GM12878 (cell line): ENCODE data around the gene MUC20. TPM values are rescaled to one million over a fixed set of nuclear protein-coding genes. Genes with fewer than 3 reads are reported as not detected.

Experiments used
- ATAC-seq: fragments of 200-7000 bp; cut with Tn5 transposase; 3 replicates; pipeline ENCODE4 v1.9.1; 2020; ENCODE audit warnings: mild to moderate bottlenecking, moderate library complexity
- BruUV-seq: library from RNA; stranded (reverse); fragments of 400-500 nt; replicated peaks from 2 replicates; lab custom pipeline; 2021; lab: Mats Ljungman, UMichigan
- CTCF ChIA-PET: fragments of 300-600 bp; sonication (Branson Sonifier 250); formaldehyde crosslinking; extraction: SDS; loops from one replicate; lab custom pipeline; 2021; ENCODE audit warnings: inconsistent platforms; lab: Yijun Ruan, JAX
- POLR2A ChIA-PET: fragments of 350-600 bp; formaldehyde crosslinking; extraction: SDS; loops from one replicate; lab custom pipeline; 2021; ENCODE audit warnings: inconsistent platforms; lab: Charles Lee
- RAD21 ChIA-PET: fragments of 300-600 bp; sonication (Branson Sonifier 250); formaldehyde crosslinking; loops from one replicate; lab custom pipeline; 2023; ENCODE audit warnings: antibody characterized with exemption; ENCODE audit not compliant: unreplicated experiment; lab: Charles Lee
- SMC1A ChIA-PET: fragments of 300-600 bp; sonication (Branson Sonifier 250); formaldehyde crosslinking; loops from one replicate; lab custom pipeline; 2023; ENCODE audit not compliant: unreplicated experiment, uncharacterized antibody; lab: Charles Lee
- DNase-seq: peaks from one replicate; pipeline ENCODE4 v3.0.0-alpha.2; 2011; ENCODE audit warnings: low read depth, low spot score
- FAIRE-seq: peaks from 3 replicates; lab custom pipeline; 2011; peaks lifted over from hg19 to GRCh38; lab: Jason Lieb, UNC
- H2AFZ ChIP-seq: 2 replicates; pipeline ENCODE4 v1.6.0; 2011; ENCODE audit warnings: low read depth, low read length, control low read depth; ENCODE audit not compliant: control insufficient read depth
- H3K27ac ChIP-seq: 2 replicates; pipeline ENCODE4 v1.5.1; 2011; ENCODE audit warnings: control low read depth; ENCODE audit not compliant: control insufficient read depth, insufficient read depth
- H3K27me3 ChIP-seq, 2 experiments: replicated peaks in 1 of 2; 2 replicates each; pipeline versions ENCODE4 v1.6.0 to v1.6.1; 2011; ENCODE audit warnings: low read length in 1 of 2; ENCODE audit not compliant: control insufficient read depth in 2 of 2, insufficient read depth in 2 of 2
- H3K36me3 ChIP-seq, 2 experiments: 2 replicates each; pipeline ENCODE4 v1.5.1; 2011; ENCODE audit warnings: low read length in 1 of 2; ENCODE audit not compliant: control insufficient read depth in 2 of 2, insufficient read depth in 2 of 2
- H3K4me1 ChIP-seq: 2 replicates; pipeline ENCODE4 v1.6.1; 2011; ENCODE audit warnings: mild to moderate bottlenecking, low read length, moderate library complexity, mixed read lengths; ENCODE audit not compliant: control insufficient read depth, insufficient read depth
- H3K4me2 ChIP-seq: 2 replicates; pipeline ENCODE4 v1.6.0; 2011; ENCODE audit warnings: control low read depth; ENCODE audit not compliant: control insufficient read depth, insufficient read depth
- H3K4me3 ChIP-seq: fragments of 200-600 bp; sonication (generic); 2 replicates; pipeline ENCODE4 v1.5.1; 2016
- H3K79me2 ChIP-seq: 2 replicates; pipeline ENCODE4 v1.6.0; 2011; ENCODE audit warnings: low read length; ENCODE audit not compliant: control insufficient read depth, insufficient read depth
- H3K9ac ChIP-seq: 2 replicates; pipeline ENCODE4 v1.8.0; 2011; ENCODE audit warnings: low read length, control low read depth, mixed read lengths; ENCODE audit not compliant: control insufficient read depth, insufficient read depth
- H3K9me3 ChIP-seq: replicated peaks from 3 replicates; pipeline ENCODE4 v1.5.1; 2011; ENCODE audit warnings: mild to moderate bottlenecking, low read length; ENCODE audit not compliant: control insufficient read depth, insufficient read depth
- H4K20me1 ChIP-seq: 2 replicates; pipeline ENCODE4 v1.6.0; 2011; ENCODE audit not compliant: control insufficient read depth, insufficient read depth
- EGR1 ChIP-seq, 2 experiments: IDR thresholded peaks; 1 replicate in 1 of 2; 2 replicates in 1 of 2; pipeline ENCODE4 v1.6.1; 2011 to 2012; ENCODE audit warnings: low read depth in 2 of 2, low read length in 2 of 2, borderline replicate concordance in 1 of 2, mild to moderate bottlenecking in 1 of 2, moderate library complexity in 1 of 2
- ESRRA ChIP-seq: IDR thresholded peaks from 2 replicates; pipeline ENCODE4 v1.6.1; 2012; ENCODE audit warnings: mild to moderate bottlenecking, low read length, improper control_type of control experiment
- GATAD2B ChIP-seq: fragments of 450-650 bp; conservative IDR thresholded peaks from 2 replicates; pipeline ENCODE4 v1.6.1; 2017; ENCODE audit warnings: low read depth, mild to moderate bottlenecking, moderate library complexity
- IRF5 ChIP-seq: fragments of 450-650 bp; IDR thresholded peaks from 2 replicates; pipeline ENCODE4 v1.6.1; 2017; ENCODE audit warnings: borderline replicate concordance
- MAX ChIP-seq: IDR thresholded peaks from 2 replicates; pipeline ENCODE4 v1.6.1; 2012; ENCODE audit warnings: low read depth, low read length, improper control_type of control experiment
- MEF2A ChIP-seq: IDR thresholded peaks from 2 replicates; pipeline ENCODE4 v1.6.1; 2011; ENCODE audit warnings: low read depth, mild to moderate bottlenecking, low read length, moderate library complexity; ENCODE audit not compliant: insufficient read depth
- NBN ChIP-seq: fragments of 450-650 bp; IDR thresholded peaks from 2 replicates; pipeline ENCODE4 v1.6.1; 2016
- NR2F1 ChIP-seq: fragments of 450-650 bp; conservative IDR thresholded peaks from 2 replicates; pipeline ENCODE4 v1.6.1; 2017; ENCODE audit warnings: mild to moderate bottlenecking
- PML ChIP-seq: IDR thresholded peaks from 2 replicates; pipeline ENCODE4 v1.6.1; 2012; ENCODE audit warnings: low read length, inconsistent platforms
- POLR2A ChIP-seq: IDR thresholded peaks from 2 replicates; pipeline ENCODE4 v1.6.1; 2011; ENCODE audit warnings: low read depth, mild to moderate bottlenecking, low read length
- RFX5 ChIP-seq: IDR thresholded peaks from 2 replicates; pipeline ENCODE4 v1.6.1; 2011; ENCODE audit warnings: low read depth, low read length, improper control_type of control experiment
- SIX5 ChIP-seq: IDR thresholded peaks from 2 replicates; pipeline ENCODE4 v1.6.1; 2011; ENCODE audit warnings: mild to moderate bottlenecking, low read depth, low read length, moderate library complexity; ENCODE audit not compliant: severe bottlenecking
- SKIL ChIP-seq: fragments of 450-650 bp; IDR thresholded peaks from 2 replicates; pipeline ENCODE4 v1.6.1; 2017; ENCODE audit warnings: mild to moderate bottlenecking, low read depth, inconsistent platforms; ENCODE audit not compliant: poor library complexity, severe bottlenecking
- SMAD5 ChIP-seq: IDR thresholded peaks from 2 replicates; pipeline ENCODE4 v1.6.1; 2016; ENCODE audit warnings: antibody characterized with exemption, low read depth
- SREBF1 ChIP-seq: IDR thresholded peaks from 2 replicates; pipeline ENCODE4 v1.6.1; 2012; ENCODE audit warnings: mild to moderate bottlenecking, low read length
- SREBF2 ChIP-seq: IDR thresholded peaks from 2 replicates; pipeline ENCODE4 v1.6.1; 2012; ENCODE audit warnings: mild to moderate bottlenecking, low read length
- STAT1 ChIP-seq: fragments of 450-650 bp; conservative IDR thresholded peaks from 2 replicates; pipeline ENCODE4 v1.6.1; 2014; ENCODE audit warnings: antibody characterized with exemption, mild to moderate bottlenecking
- TBL1XR1 ChIP-seq: IDR thresholded peaks from 2 replicates; pipeline ENCODE4 v1.6.1; 2012; ENCODE audit warnings: low read depth, low read length, improper control_type of control experiment
- TCF3 ChIP-seq: IDR thresholded peaks from 2 replicates; pipeline ENCODE4 v1.6.1; 2012; ENCODE audit warnings: low read depth, mild to moderate bottlenecking, low read length, borderline replicate concordance; ENCODE audit not compliant: insufficient read depth
- TCF7 ChIP-seq: IDR thresholded peaks from 2 replicates; pipeline ENCODE4 v1.6.1; 2014; ENCODE audit warnings: antibody characterized with exemption, borderline replicate concordance
- ZSCAN29 ChIP-seq: fragments of 450-650 bp; IDR thresholded peaks from 2 replicates; pipeline ENCODE4 v1.6.1; 2017; ENCODE audit warnings: mild to moderate bottlenecking, moderate library complexity
- WGBS: methylation state at CpG from one replicate; pipeline ENCODE4 v1.1.6; 2016; ENCODE audit warnings: low lambda C conversion rate; ENCODE audit not compliant: insufficient replicate concordance, insufficient coverage; ENCODE audit errors: missing lambda C conversion rate; 5-methylcytosine and 5-hydroxymethylcytosine counted together
- in situ Hi-C: fragments of 300-500 bp; cut with MboI; formaldehyde crosslinking; loops from 9 replicates; pipeline ENCODE4 v1.14.3; 2018; ENCODE audit warnings: mixed read lengths
- intact Hi-C: fragments of 100-400 bp; cut with micrococcal nuclease; formaldehyde crosslinking; loops from one replicate; pipeline ENCODE4 v1.14.2; 2022; ENCODE audit not compliant: unreplicated experiment
- polyA plus RNA-seq, 11 experiments: library from polyadenylated mRNA; depleted of rRNA in 4 of 11; unstranded in 6 of 11; stranded (reverse) in 5 of 11; fragments of >200 nt; fragmentation: Nextera tagmentation in 4 of 11; fragmentation: Illumina TruSeq in 1 of 11; extraction: Ambion mirVana in 4 of 11; extraction: Trizol in 1 of 11; gene quantifications; 1 replicate in 1 of 11; 2 replicates in 10 of 11; pipeline versions ENCODE4 v1.2.1 to v1.2.3, GENCODE V29; 2011 to 2016; ENCODE audit warnings: inconsistent platforms in 2 of 11, missing spikeins in 2 of 11, low read depth in 1 of 11
- total RNA-seq, 4 experiments: library from RNA; depleted of rRNA in 3 of 4; stranded (reverse); fragments of >200 nt in 3 of 4; fragmentation: Illumina TruSeq in 1 of 4; extraction: Trizol in 1 of 4; gene quantifications; 2 replicates each; pipeline versions ENCODE4 v1.2.1 to v1.2.3, GENCODE V29; 2013 to 2021

MUC20 gene
- total and polyA plus RNA-seq, 10 of the 15 experiments (the other 5 are each of a cell fraction or from before 2014, with no cell fraction given) = 0.04 to 0.46 (median 0.17) TPM; not detected in 3

- TF ChIP-seq PML (no peak), STAT1 (no peak), ESRRA (no peak), POLR2A (no peak), MAX (no peak), TCF3 (no peak)
These were observed 34.1 kb downstream of the MUC20 start (continued) for GRCh38 chr3:195754906-195755305.

GRCh38 chr3:195755391-195755790, 34.6 kb downstream of the MUC20 start:
- Histone ChIP-seq H3K4me2 (no peak overlapping the region), H3K36me3 (no peaks in the 10 kb centered on the region), H3K9me3 (no peaks in the 10 kb centered on the region), H3K79me2 (no peaks in the 10 kb centered on the region), H3K27ac (no peak overlapping the region), H3K27me3 (no peaks in the 10 kb centered on the region; a peak in 2 of 4 replicates), H3K4me3 (no peak overlapping the region), H3K4me1 (no peaks in the 10 kb centered on the region), H2AFZ (no peak overlapping the region), H4K20me1 (no peaks in the 10 kb centered on the region), H3K9ac (no peak overlapping the region)
- ChIA-PET CTCF (no interaction called here), RAD21 (no interaction called here), POLR2A (no interaction called here), SMC1A (no interaction called here)
- BruUV-seq = no TSS peak
- no peak for FAIRE-seq
- 76% methylated on average over 7 of the region's 7 CpGs for WGBS
- ATAC-seq = no peak
- intact Hi-C loops (no loop called here), in situ Hi-C loops (loop anchor here (5.0 to 10.0 kb wide), 2 partner anchors 59 to 82 kb away; partner anchors contain the start of gene MUC4)
- no peak for DNase-seq
- no peak for TF ChIP-seq ZSCAN29
- TF ChIP-seq MEF2A = no peak
- no peak for TF ChIP-seq RFX5
- no peak for TF ChIP-seq SREBF2
- TF ChIP-seq IRF5 = no peak
- TF ChIP-seq NBN = no peak
- no peak for TF ChIP-seq NR2F1
- TF ChIP-seq TBL1XR1 = no peak
- TF ChIP-seq GATAD2B = no peak
- no peak for TF ChIP-seq SIX5
- TF ChIP-seq EGR1 (IDR thresholded peaks at IDR 0.05; ENCODE audit: borderline replicate concordance in 1 of 2, low read depth in 2 of 2, low read length in 2 of 2) = no peak
- no peak for TF ChIP-seq SMAD5
- TF ChIP-seq TCF7 = no peak
- no peak for TF ChIP-seq SREBF1
- no peak for TF ChIP-seq SKIL
